Endothelial cell of umbilical vein (primary cell): ENCODE results near the gene LRRC14B. TPM values are rescaled to one million over a fixed set of nuclear protein-coding genes. Genes with fewer than 3 reads are reported as not detected.

Experiments used
- BruUV-seq: library from RNA; stranded (reverse); fragments of 400-500 nt; replicated peaks from 2 replicates; lab custom pipeline; 2021; lab: Mats Ljungman, UMichigan
- CTCF ChIA-PET: fragments of 300-600, 350-600 bp; sonication (Branson Sonifier 250); formaldehyde crosslinking; loops from one replicate; lab custom pipeline; 2021; ENCODE audit warnings: antibody characterized with exemption, inconsistent platforms; lab: Charles Lee
- POLR2A ChIA-PET: fragments of 300-600, 350-600 bp; sonication (Branson Sonifier 250); formaldehyde crosslinking; loops from one replicate; lab custom pipeline; 2021; ENCODE audit warnings: antibody characterized with exemption, inconsistent platforms; lab: Charles Lee
- DNase-seq: peaks from one replicate; pipeline ENCODE4 v3.0.0-alpha.2; 2011; ENCODE audit warnings: low read depth, low spot score
- FAIRE-seq: peaks from 2 replicates; lab custom pipeline; 2011; peaks lifted over from hg19 to GRCh38; lab: Jason Lieb, UNC
- H2AFZ ChIP-seq: 2 replicates; pipeline ENCODE4 v1.6.0; 2012; ENCODE audit warnings: low read depth, low read length, control low read depth, inconsistent platforms
- H3K27ac ChIP-seq: 2 replicates; pipeline ENCODE4 v1.5.1; 2011; ENCODE audit warnings: low read depth, mild to moderate bottlenecking, control low read depth, low read length, moderate library complexity; ENCODE audit not compliant: insufficient read depth
- H3K27me3 ChIP-seq, 2 experiments: 2 replicates each; pipeline versions ENCODE4 v1.6.0 to v1.6.1; 2011; ENCODE audit warnings: low read length in 2 of 2, mixed read lengths in 1 of 2; ENCODE audit not compliant: control insufficient read depth in 2 of 2, insufficient read depth in 2 of 2
- H3K36me3 ChIP-seq, 2 experiments: 2 replicates in 1 of 2; 3 replicates in 1 of 2; pipeline ENCODE4 v1.5.1; 2011; ENCODE audit warnings: low read length in 2 of 2, mild to moderate bottlenecking in 1 of 2, moderate library complexity in 1 of 2; ENCODE audit not compliant: control insufficient read depth in 2 of 2, insufficient read depth in 2 of 2; ENCODE audit errors: extremely low read depth in 1 of 2
- H3K4me1 ChIP-seq: 3 replicates; pipeline ENCODE4 v1.5.1; 2011; ENCODE audit warnings: mild to moderate bottlenecking, low read length; ENCODE audit not compliant: control insufficient read depth, insufficient read depth; ENCODE audit errors: extremely low read depth
- H3K4me2 ChIP-seq: 2 replicates; pipeline ENCODE4 v1.6.1; 2011; ENCODE audit warnings: low read length, control low read depth, mixed read lengths; ENCODE audit not compliant: insufficient read depth
- H3K4me3 ChIP-seq, 3 experiments: fragments of 200-600 bp in 1 of 3; sonication (generic), shearing (Covaris generic) in 1 of 3; replicated peaks in 1 of 3; 2 replicates each; pipeline ENCODE4 v1.5.1; 2011 to 2016; ENCODE audit warnings: control low read depth in 3 of 3, low read length in 3 of 3, mild to moderate bottlenecking in 2 of 3, inconsistent platforms in 1 of 3, low read depth in 1 of 3, moderate library complexity in 1 of 3; ENCODE audit not compliant: insufficient read depth in 1 of 3
- H3K79me2 ChIP-seq: 2 replicates; pipeline ENCODE4 v1.6.0; 2012; ENCODE audit warnings: low read length, inconsistent platforms; ENCODE audit not compliant: control insufficient read depth, insufficient read depth
- H3K9ac ChIP-seq: replicated peaks from 2 replicates; pipeline ENCODE3; 2011; ENCODE audit warnings: low read length, control low read depth; ENCODE audit not compliant: insufficient read depth; ENCODE audit errors: extremely low read depth
- H3K9me1 ChIP-seq: replicated peaks from 3 replicates; pipeline ENCODE4 v1.6.0; 2011; ENCODE audit warnings: mild to moderate bottlenecking, low read length; ENCODE audit not compliant: control insufficient read depth, insufficient read depth; ENCODE audit errors: extremely low read depth
- H3K9me3 ChIP-seq: replicated peaks from 2 replicates; pipeline ENCODE4 v1.5.1; 2012; ENCODE audit warnings: low read length, inconsistent platforms; ENCODE audit not compliant: control insufficient read depth, insufficient read depth
- H4K20me1 ChIP-seq: replicated peaks from 2 replicates; pipeline ENCODE3; 2011; ENCODE audit warnings: mild to moderate bottlenecking, low read length; ENCODE audit not compliant: control insufficient read depth, insufficient read depth; ENCODE audit errors: extremely low read depth
- EZH2 ChIP-seq: IDR thresholded peaks from 2 replicates; pipeline ENCODE4 v1.6.1; 2012; ENCODE audit warnings: borderline replicate concordance, low read depth, mild to moderate bottlenecking, moderate library complexity, low read length, inconsistent platforms; ENCODE audit not compliant: severe bottlenecking
- JUN ChIP-seq: IDR thresholded peaks from 2 replicates; pipeline ENCODE4 v1.6.1; 2011; ENCODE audit warnings: borderline replicate concordance, low read depth; ENCODE audit not compliant: insufficient read length, insufficient read depth
- MYC ChIP-seq: IDR thresholded peaks from one replicate; pipeline ENCODE4 v1.6.1; 2011; ENCODE audit warnings: mild to moderate bottlenecking, low read depth, low read length
- POLR2A ChIP-seq: IDR thresholded peaks from 2 replicates; pipeline ENCODE4 v1.6.1; 2012; ENCODE audit warnings: low read depth, mild to moderate bottlenecking, control low read depth, low read length
- POLR2AphosphoS5 ChIP-seq: IDR thresholded peaks from 2 replicates; pipeline ENCODE4 v1.6.1; 2012; ENCODE audit warnings: low read depth, mild to moderate bottlenecking, control low read depth, low read length, moderate library complexity; ENCODE audit not compliant: insufficient read depth
- dilution Hi-C: fragments of 300-500 bp; cut with MboI; formaldehyde crosslinking; loops from one replicate; pipeline ENCODE4 v1.15.0; 2019; ENCODE audit warnings: low sequenced_read_pairs; ENCODE audit not compliant: extremely low pct_ligation_motif_present
- intact Hi-C: fragments of 100-400 bp; cut with micrococcal nuclease; formaldehyde crosslinking; loops from one replicate; pipeline ENCODE4 v1.10.0; 2022
- polyA plus RNA-seq, 4 experiments: library from polyadenylated mRNA; depleted of rRNA in 3 of 4; stranded (reverse) in 3 of 4; unstranded in 1 of 4; fragments of >200 nt; gene quantifications; 2 replicates each; pipeline versions ENCODE4 v1.2.1 to v1.2.3, GENCODE V29; 2011 to 2012; ENCODE audit warnings: missing spikeins in 1 of 4
- total RNA-seq: library from RNA; stranded (reverse); gene quantifications from 2 replicates; pipeline ENCODE4 v1.2.3, GENCODE V29; 2021
- TF ChIP-seq, protein P1 (sequence below): IDR thresholded peaks from 2 replicates; pipeline ENCODE4 v1.6.1; 2011; ENCODE audit not compliant: insufficient read depth, insufficient read length
- TF ChIP-seq, protein P2 (sequence below), 2 donors: IDR thresholded peaks; 1 replicate in 1 of 2; 2 replicates in 1 of 2; pipeline ENCODE4 v1.5.1; 2011; ENCODE audit warnings: low read length in 2 of 2, mild to moderate bottlenecking in 2 of 2, moderate library complexity in 2 of 2, control low read depth in 1 of 2, inconsistent platforms in 1 of 2, low read depth in 1 of 2; ENCODE audit not compliant: insufficient read depth in 1 of 2; ENCODE audit errors: extremely low read depth in 1 of 2

LRRC14B gene
- total and polyA plus RNA-seq, 2 donors (not counting 3 experiments of a cell fraction or from before 2014, with no cell fraction given), result not detected

DNA sequence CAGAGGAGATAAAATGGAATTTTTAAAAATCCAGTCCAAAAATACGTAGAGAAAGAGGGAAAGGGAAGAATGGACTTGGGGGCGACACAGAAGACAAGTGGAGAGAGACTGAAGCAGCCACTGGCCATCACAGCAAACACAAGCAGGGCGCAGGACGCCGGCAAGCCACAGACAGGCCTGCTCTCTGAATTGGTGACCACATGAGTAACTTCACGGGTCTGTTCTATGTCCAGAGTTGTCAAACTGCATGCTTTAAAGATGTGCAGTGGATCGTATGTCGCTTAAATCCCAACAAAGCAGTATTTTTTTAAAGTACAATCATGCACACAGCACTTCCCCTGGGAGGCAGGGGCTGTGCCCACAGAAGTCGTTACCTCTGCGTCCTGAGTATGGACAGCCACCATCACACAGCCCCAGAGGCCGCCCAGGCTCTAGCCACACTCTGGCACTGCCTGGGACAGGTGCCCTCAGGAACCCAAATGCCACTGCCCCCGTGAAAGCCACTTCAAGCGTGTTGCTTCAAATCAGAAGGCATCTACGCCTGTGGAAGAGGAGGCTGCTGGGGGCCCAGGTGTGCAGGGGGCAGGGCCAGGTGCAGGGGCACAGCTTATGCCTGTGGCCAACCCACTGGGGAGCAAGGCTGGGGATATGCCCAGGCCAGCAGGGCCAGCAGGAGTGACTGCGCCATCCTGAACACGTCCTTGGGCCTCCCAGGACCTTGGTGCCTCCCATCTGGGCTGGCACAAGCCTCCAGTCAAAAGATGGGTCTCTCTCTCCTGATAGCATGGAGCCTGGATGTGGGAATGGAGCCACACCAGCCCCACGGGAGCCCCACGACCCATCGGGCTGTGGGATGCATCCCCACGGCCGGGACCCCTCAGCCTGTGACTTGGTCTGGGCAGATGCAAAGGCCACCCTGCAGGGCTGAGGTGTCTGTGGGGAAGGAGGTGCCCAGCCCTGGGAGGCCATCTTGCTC, 5.9 kb upstream of the LRRC14B start:
- FAIRE-seq (no peak), DNase-seq (no peak)
- Histone ChIP-seq H3K79me2 (no peaks in the 10 kb centered on the region), H3K9ac (no peak overlapping the region), H3K36me3 (no peaks in the 10 kb centered on the region), H4K20me1 (no peaks in the 10 kb centered on the region), H2AFZ (no peak overlapping the region), H3K9me3 (no peaks in the 10 kb centered on the region), H3K9me1 (no peaks in the 10 kb centered on the region), H3K4me1 (no peaks in the 10 kb centered on the region), H3K27ac (no peak overlapping the region), H3K27me3 (peaks cover 2% of the 10 kb centered on the region in 2 experiments), H3K4me2 (no peak overlapping the region), H3K4me3 (no peak overlapping the region)
- intact Hi-C loops (loop anchor here (5.0 kb wide), 1 partner anchor 137 kb away; the partner anchor contains the start of gene AHRR), dilution Hi-C loops (no loop called here)
- no TSS peak for BruUV-seq
- ChIA-PET POLR2A (no interaction called here), CTCF (interaction anchor here (0.9 kb wide), 1 partner anchor 159 kb away, joined by 3 read pairs; no protein-coding TSS in a partner anchor)
- TF ChIP-seq POLR2AphosphoS5, result no peak
- no peak for TF ChIP-seq EZH2
- TF ChIP-seq JUN, result no peak
- TF ChIP-seq MYC, result no peak
- TF ChIP-seq, protein P1, sequence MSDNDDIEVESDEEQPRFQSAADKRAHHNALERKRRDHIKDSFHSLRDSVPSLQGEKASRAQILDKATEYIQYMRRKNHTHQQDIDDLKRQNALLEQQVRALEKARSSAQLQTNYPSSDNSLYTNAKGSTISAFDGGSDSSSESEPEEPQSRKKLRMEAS, result no peak
- TF ChIP-seq, protein P2, sequence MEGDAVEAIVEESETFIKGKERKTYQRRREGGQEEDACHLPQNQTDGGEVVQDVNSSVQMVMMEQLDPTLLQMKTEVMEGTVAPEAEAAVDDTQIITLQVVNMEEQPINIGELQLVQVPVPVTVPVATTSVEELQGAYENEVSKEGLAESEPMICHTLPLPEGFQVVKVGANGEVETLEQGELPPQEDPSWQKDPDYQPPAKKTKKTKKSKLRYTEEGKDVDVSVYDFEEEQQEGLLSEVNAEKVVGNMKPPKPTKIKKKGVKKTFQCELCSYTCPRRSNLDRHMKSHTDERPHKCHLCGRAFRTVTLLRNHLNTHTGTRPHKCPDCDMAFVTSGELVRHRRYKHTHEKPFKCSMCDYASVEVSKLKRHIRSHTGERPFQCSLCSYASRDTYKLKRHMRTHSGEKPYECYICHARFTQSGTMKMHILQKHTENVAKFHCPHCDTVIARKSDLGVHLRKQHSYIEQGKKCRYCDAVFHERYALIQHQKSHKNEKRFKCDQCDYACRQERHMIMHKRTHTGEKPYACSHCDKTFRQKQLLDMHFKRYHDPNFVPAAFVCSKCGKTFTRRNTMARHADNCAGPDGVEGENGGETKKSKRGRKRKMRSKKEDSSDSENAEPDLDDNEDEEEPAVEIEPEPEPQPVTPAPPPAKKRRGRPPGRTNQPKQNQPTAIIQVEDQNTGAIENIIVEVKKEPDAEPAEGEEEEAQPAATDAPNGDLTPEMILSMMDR (IDR thresholded peaks at IDR 0.05; ENCODE audit: extremely low read depth in 1 of 2, insufficient read depth in 1 of 2, low read depth in 1 of 2, low read length in 2 of 2), result no peak
- TF ChIP-seq POLR2A, result no peak
